Anterior cingulate cortex (tissue), 58 donors: ENCODE data around the gene CRISP2.

ENCODE experiments used
- DNase-seq, 58 donors: peaks; one replicate each; lab custom pipeline; 2025; lab: John Stamatoyannopoulos, UW

The CRISP2 gene

GRCh38 chr6:49662892-49663261 is 50.5 kb downstream of the CRISP2 start:
- no peak for DNase-seq

DNA sequence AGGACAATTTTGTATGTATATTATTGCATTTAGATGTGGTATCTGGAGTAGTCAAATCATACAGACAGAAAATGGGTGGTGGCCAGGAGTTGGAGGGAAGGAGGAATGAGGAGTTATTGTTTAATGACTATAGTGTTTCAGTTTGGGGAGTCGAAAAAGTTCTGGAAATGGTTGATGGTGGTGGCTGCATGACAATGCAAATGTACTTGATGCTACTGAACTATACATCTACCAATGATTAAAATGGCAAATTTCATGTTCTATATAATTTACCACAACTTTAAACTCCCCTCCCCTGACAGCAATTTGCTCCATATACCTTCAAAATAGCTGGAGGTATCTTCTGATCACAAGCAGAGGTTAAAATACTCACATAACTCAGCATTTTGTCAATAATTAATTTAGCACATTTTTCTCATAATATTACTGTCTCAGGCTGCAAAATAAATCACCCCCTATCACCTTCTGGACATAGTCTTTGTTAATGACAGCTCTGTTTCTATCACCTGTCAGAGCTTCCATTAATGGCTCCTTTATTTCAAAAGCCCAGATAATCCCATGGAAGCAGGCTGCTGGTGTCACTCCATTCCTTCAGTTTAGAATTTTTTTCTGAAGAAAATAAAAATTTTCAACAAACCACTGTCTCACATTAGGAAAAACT is 51.0 kb downstream of the CRISP2 start:
- no peak for DNase-seq

- no peak for DNase-seq
Observed at GRCh38 chr6:49653942-49654341, 59.4 kb downstream of the CRISP2 start.

- no peak for DNase-seq
Observed at GRCh38 chr6:49653438-49653837, 59.9 kb downstream of the CRISP2 start.

GRCh38 chr6:49651239-49651638 is 62.1 kb downstream of the CRISP2 start:
- DNase-seq, result no peak

DNA sequence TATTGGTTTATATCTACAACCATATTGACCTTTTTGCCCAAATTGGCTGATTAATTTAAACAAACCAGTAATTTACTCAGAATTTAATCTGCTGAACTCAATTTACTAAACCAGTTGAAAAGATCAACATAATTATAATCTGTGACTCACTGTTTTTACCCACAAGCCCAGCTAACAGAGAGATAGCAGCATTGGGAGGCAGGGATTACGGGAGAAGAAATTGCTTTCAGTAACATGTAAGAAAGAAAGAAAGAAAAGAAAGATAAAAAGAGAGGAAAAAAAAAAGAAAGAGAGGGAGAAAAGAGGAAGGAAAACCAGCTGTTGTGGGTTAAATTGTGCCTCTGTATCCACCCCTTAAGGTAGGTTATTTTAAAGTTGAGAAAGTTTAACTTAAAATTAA is 63.4 kb downstream of the CRISP2 start:
- no peak for DNase-seq

DNA sequence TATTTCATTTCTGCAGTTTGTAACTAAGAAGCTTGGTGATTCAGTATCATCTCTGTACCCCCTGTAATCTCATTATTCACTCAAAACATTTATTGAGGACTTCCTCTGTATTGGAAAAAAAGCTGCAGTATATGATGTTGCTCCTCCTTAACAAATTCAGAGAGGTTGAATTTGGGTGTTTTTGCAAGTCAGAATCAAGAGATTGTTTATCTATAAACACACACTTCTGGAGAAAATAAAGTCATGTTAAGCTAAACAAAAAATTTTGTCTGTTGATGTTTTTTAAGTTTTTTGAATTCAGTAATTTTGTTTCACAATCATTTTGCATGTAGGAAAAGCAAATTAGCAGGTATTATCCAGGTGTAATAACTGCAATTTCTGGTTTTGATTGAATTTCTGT is 65.3 kb downstream of the CRISP2 start:
- no peak for DNase-seq

DNA sequence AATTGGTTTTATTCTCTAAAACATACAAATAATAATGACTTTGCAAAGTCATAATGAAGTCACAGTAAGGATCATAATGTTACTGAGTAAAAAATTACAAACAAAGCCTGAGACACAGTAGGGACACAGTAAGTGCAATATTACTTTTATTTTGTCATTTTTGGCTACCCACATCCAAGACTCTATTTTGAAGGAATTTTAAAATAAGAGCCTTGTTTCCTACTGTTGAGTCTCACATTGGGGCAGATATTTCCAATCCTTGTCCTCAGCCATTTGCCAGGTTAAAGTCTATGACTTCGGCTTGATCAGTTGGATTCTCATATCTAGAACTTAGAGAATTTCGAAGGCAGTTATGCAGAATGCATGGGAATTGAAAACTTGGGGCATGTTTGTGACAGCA is 65.9 kb downstream of the CRISP2 start:
- DNase-seq, result no peak

GRCh38 chr6:49646942-49647341 is 66.4 kb downstream of the CRISP2 start:
- no peak for DNase-seq

- no peak for DNase-seq
Observed at GRCh38 chr6:49646130-49646824, 67.1 kb downstream of the CRISP2 start.

DNA sequence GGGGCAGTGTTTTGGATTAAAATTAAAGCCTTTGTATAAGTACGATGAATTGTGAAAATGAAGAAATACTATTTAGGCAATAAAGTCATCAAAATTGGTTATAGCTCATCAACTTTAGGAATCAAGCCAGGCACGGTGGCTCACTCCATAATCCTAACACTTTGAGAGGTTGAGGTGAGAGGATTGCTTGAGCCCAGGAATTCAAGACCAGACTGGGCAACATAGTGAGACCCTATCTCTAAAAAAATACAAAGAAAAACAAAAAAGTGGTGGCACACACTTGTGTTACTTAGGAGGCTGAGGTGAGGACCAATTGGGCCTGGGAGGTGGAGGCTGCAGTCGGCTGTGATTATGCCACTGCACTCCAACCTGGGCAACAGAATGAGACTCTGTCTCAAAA is 68.2 kb downstream of the CRISP2 start:
- no peak for DNase-seq
